HepG2 (cell line): ENCODE results near the gene PUM1. TPM values are rescaled to one million over a fixed set of nuclear protein-coding genes. Genes with fewer than 3 reads are reported as not detected.
A peak's percentile ranks its signal among the peaks of the same experiment; 100 is the strongest.

Experiments
- EED ChIP-seq: sonication (generic); formaldehyde crosslinking; IDR thresholded peaks from 2 replicates; pipeline ENCODE4 v1.5.0; 2020; ENCODE audit warnings: mild to moderate bottlenecking, missing genetic modification reagents
- GTF3A ChIP-seq: sonication (generic); formaldehyde crosslinking; conservative IDR thresholded peaks from 2 replicates; pipeline ENCODE4 v1.4.0; 2020; ENCODE audit warnings: mild to moderate bottlenecking, missing genetic modification reagents
- HNF4A ChIP-seq: sonication (generic); formaldehyde crosslinking; IDR thresholded peaks from 2 replicates; pipeline ENCODE4 v1.4.0; 2020; ENCODE audit warnings: missing genetic modification reagents
- NR2F2 ChIP-seq: IDR thresholded peaks from 2 replicates; pipeline ENCODE4 v1.6.1; 2012; ENCODE audit warnings: low read depth, inconsistent platforms, borderline replicate concordance
- PAF1 ChIP-seq: IDR thresholded peaks from 2 replicates; pipeline ENCODE4 v1.6.1; 2016; ENCODE audit warnings: missing genetic modification reagents, missing compliant biosample characterization
- POLR2AphosphoS2 ChIP-seq: IDR thresholded peaks from 2 replicates; pipeline ENCODE4 v1.6.1; 2011; ENCODE audit warnings: low read depth, low read length, improper control_type of control experiment
- POLR2G ChIP-seq: fragments of 200-400 bp; formaldehyde crosslinking; IDR thresholded peaks from 2 replicates; pipeline ENCODE4 v1.6.1; 2018; ENCODE audit warnings: mild to moderate bottlenecking, low read depth, low read length, moderate library complexity
- TBX2 ChIP-seq: sonication (generic); formaldehyde crosslinking; IDR thresholded peaks from 2 replicates; pipeline ENCODE4 v1.5.0; 2020; ENCODE audit warnings: missing genetic modification reagents, mild to moderate bottlenecking, borderline replicate concordance
- U2AF1 ChIP-seq: fragments of 200-400 bp; formaldehyde crosslinking; optimal IDR thresholded peaks from 2 replicates; pipeline ENCODE3; 2017; ENCODE audit warnings: mild to moderate bottlenecking, low read depth, low read length
- ZNF17 ChIP-seq: sonication (generic); formaldehyde crosslinking; IDR thresholded peaks from 2 replicates; pipeline ENCODE4 v1.5.0; 2020; ENCODE audit warnings: mild to moderate bottlenecking, missing genetic modification reagents
- ZNF556 ChIP-seq: sonication (generic); formaldehyde crosslinking; IDR thresholded peaks from 2 replicates; pipeline ENCODE4 v1.4.0; 2020; ENCODE audit warnings: mild to moderate bottlenecking, missing genetic modification reagents, borderline replicate concordance
- ZNF598 ChIP-seq: sonication (generic); formaldehyde crosslinking; IDR thresholded peaks from 2 replicates; pipeline ENCODE4 v1.5.1; 2020; ENCODE audit warnings: mild to moderate bottlenecking, missing genetic modification reagents, borderline replicate concordance
- polyA plus RNA-seq, 8 experiments: library from polyadenylated mRNA; depleted of rRNA in 3 of 8; stranded (reverse) in 7 of 8; unstranded in 1 of 8; fragments of >200 nt; fragmentation: Illumina TruSeq in 4 of 8; extraction: Trizol in 4 of 8; gene quantifications; 2 replicates each; pipeline versions ENCODE4 v1.2.1 to v1.2.3, GENCODE V29; 2011 to 2016; ENCODE audit warnings: low read depth in 4 of 8, missing spikeins in 1 of 8, mixed read lengths in 1 of 8; ENCODE audit not compliant: insufficient read depth in 1 of 8
- total RNA-seq, 5 experiments: library from RNA; depleted of rRNA; stranded (reverse); fragments of >200 nt; fragmentation: Illumina TruSeq; extraction: Trizol; gene quantifications; 2 replicates each; pipeline ENCODE4 v1.2.3, GENCODE V29; 2016; ENCODE audit warnings: low read depth in 1 of 5
- TF ChIP-seq, protein P1 (sequence below): sonication (generic); formaldehyde crosslinking; IDR thresholded peaks from 2 replicates; pipeline ENCODE4 v1.4.0; 2020; ENCODE audit warnings: missing genetic modification reagents, borderline replicate concordance
- TF ChIP-seq, protein P2 (sequence below): sonication (generic); formaldehyde crosslinking; IDR thresholded peaks from 2 replicates; pipeline ENCODE4 v1.4.0; 2020; ENCODE audit warnings: mild to moderate bottlenecking, missing genetic modification reagents
- TF ChIP-seq, protein P3 (sequence below): sonication (generic); formaldehyde crosslinking; IDR thresholded peaks from one replicate; pipeline ENCODE4 v1.5.1; 2020; ENCODE audit warnings: mild to moderate bottlenecking, missing genetic modification reagents; ENCODE audit errors: not compliant biosample characterization
- TF ChIP-seq, protein P4 (sequence below): sonication (generic); formaldehyde crosslinking; IDR thresholded peaks from 2 replicates; pipeline ENCODE4 v1.9.0; 2021; ENCODE audit warnings: missing genetic modification reagents, borderline replicate concordance

Gene PUM1
- total and polyA plus RNA-seq, 2 of the 13 experiments (the other 11 are each of a cell fraction or from before 2014, with no cell fraction given): 64.7 to 91.0 TPM

DNA sequence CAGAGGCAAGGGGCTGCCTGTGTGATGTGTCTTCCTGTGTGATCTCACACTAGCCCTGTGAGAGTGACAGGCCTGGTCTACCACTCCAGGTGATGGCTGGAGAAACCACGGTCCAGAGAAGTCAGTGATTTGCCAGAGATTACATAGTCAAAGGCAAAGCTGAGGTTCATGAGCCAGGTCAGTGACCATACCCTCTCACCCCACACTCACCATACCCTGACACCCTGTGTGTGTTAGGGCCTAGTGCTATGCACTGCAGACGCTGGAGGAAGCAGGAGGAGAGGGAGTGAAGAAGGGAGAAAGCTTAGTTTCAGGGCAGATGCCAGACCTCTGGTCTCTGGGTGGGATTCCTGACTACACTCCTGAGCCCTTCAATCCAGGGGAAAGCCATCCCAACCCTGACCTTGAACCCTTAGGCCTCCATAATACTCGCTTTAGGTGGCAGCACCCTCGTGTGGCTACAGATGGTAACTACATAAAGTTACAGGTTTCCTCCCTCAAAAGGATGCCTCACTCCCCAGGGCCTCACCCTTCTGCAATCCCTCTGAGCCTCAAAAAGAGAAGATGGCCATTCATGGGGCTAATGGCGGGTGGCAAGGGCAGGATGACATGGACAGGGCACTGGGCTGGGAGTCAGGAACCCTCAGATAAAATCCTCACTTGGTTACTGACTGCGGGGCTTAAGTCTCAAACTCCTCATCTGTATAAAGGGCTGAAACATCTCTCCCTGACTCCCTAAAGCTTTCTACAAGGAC lies 136.2 kb downstream of the PUM1 start (continued):
- TF ChIP-seq TBX2 (CRISPR knock-in tag) (0 out of 2 replicates have a peak, but pooled peaks have one; percentile 14), NR2F2 (0 out of 2 replicates have a peak, but pooled peaks have one; percentile 19), ZNF598 (0 out of 2 replicates have a peak, but pooled peaks have one; percentile 60), POLR2G (peak; percentile 39; the same call in 1 of the 2 replicates), HNF4A (CRISPR knock-in tag) (peak; percentile 52), ZNF556 (CRISPR knock-in tag) (no peak), POLR2AphosphoS2 (0 out of 2 replicates have a peak, but pooled peaks have one; percentile 56), ZNF17 (CRISPR knock-in tag) (no peak), GTF3A (CRISPR knock-in tag) (no peak), U2AF1 (peak; percentile 33), PAF1 (CRISPR knock-in tag) (no peak), EED (CRISPR knock-in tag) (no peak)
- TF ChIP-seq, protein P1, sequence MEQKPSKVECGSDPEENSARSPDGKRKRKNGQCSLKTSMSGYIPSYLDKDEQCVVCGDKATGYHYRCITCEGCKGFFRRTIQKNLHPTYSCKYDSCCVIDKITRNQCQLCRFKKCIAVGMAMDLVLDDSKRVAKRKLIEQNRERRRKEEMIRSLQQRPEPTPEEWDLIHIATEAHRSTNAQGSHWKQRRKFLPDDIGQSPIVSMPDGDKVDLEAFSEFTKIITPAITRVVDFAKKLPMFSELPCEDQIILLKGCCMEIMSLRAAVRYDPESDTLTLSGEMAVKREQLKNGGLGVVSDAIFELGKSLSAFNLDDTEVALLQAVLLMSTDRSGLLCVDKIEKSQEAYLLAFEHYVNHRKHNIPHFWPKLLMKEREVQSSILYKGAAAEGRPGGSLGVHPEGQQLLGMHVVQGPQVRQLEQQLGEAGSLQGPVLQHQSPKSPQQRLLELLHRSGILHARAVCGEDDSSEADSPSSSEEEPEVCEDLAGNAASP (CRISPR knock-in tag): no peak
- TF ChIP-seq, protein P2, sequence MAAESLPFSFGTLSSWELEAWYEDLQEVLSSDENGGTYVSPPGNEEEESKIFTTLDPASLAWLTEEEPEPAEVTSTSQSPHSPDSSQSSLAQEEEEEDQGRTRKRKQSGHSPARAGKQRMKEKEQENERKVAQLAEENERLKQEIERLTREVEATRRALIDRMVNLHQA: no peak
- TF ChIP-seq, protein P3, sequence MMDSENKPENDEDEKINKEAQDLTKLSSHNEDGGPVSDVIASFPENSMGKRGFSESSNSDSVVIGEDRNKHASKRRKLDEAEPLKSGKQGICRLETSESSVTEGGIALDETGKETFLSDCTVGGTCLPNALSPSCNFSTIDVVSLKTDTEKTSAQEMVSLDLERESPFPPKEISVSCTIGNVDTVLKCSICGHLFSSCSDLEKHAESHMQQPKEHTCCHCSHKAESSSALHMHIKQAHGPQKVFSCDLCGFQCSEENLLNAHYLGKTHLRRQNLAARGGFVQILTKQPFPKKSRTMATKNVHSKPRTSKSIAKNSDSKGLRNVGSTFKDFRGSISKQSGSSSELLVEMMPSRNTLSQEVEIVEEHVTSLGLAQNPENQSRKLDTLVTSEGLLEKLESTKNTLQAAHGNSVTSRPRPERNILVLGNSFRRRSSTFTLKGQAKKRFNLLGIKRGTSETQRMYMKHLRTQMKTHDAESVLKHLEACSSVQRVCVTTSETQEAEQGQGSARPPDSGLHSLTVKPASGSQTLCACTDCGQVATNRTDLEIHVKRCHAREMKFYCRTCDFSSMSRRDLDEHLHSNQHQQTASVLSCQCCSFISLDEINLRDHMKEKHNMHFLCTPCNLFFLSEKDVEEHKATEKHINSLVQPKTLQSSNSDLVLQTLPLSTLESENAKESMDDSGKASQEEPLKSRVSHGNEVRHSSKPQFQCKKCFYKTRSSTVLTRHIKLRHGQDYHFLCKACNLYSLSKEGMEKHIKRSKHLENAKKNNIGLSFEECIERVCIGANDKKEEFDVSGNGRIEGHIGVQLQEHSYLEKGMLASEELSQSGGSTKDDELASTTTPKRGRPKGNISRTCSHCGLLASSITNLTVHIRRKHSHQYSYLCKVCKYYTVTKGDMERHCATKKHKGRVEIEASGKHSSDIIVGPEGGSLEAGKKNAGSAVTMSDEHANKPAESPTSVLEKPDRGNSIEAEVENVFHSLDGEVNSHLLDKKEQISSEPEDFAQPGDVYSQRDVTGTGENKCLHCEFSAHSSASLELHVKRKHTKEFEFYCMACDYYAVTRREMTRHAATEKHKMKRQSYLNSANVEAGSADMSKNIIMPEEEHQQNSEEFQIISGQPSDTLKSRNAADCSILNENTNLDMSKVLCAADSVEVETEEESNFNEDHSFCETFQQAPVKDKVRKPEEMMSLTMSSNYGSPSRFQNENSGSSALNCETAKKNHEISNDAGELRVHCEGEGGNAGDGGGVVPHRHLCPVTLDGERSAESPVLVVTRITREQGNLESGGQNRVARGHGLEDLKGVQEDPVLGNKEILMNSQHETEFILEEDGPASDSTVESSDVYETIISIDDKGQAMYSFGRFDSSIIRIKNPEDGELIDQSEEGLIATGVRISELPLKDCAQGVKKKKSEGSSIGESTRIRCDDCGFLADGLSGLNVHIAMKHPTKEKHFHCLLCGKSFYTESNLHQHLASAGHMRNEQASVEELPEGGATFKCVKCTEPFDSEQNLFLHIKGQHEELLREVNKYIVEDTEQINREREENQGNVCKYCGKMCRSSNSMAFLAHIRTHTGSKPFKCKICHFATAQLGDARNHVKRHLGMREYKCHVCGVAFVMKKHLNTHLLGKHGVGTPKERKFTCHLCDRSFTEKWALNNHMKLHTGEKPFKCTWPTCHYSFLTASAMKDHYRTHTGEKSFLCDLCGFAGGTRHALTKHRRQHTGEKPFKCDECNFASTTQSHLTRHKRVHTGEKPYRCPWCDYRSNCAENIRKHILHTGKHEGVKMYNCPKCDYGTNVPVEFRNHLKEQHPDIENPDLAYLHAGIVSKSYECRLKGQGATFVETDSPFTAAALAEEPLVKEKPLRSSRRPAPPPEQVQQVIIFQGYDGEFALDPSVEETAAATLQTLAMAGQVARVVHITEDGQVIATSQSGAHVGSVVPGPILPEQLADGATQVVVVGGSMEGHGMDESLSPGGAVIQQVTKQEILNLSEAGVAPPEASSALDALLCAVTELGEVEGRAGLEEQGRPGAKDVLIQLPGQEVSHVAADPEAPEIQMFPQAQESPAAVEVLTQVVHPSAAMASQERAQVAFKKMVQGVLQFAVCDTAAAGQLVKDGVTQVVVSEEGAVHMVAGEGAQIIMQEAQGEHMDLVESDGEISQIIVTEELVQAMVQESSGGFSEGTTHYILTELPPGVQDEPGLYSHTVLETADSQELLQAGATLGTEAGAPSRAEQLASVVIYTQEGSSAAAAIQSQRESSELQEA (CRISPR knock-in tag): peak; percentile 39
- TF ChIP-seq, protein P4, sequence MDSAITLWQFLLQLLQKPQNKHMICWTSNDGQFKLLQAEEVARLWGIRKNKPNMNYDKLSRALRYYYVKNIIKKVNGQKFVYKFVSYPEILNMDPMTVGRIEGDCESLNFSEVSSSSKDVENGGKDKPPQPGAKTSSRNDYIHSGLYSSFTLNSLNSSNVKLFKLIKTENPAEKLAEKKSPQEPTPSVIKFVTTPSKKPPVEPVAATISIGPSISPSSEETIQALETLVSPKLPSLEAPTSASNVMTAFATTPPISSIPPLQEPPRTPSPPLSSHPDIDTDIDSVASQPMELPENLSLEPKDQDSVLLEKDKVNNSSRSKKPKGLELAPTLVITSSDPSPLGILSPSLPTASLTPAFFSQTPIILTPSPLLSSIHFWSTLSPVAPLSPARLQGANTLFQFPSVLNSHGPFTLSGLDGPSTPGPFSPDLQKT (CRISPR knock-in tag): no peak
